GM23338 (cell line): ENCODE data around the gene PPP6R1.

Experiments used
- CREB1 ChIP-seq: fragments of 250-450 bp; sonication (Bioruptor Pico); IDR thresholded peaks from 2 replicates; pipeline ENCODE4 v1.5.0; 2020; ENCODE audit warnings: low read depth, mild to moderate bottlenecking, moderate library complexity
- CTCF ChIP-seq, 2 experiments: fragments of 200-600 bp in 1 of 2; sonication (generic) in 1 of 2; conservative IDR thresholded peaks; 2 replicates each; pipeline versions ENCODE4 v1.5.1 to v1.6.1; 2016 to 2017; ENCODE audit warnings: antibody characterized with exemption in 2 of 2, low read depth in 2 of 2, mild to moderate bottlenecking in 2 of 2, moderate library complexity in 1 of 2
- ETS1 ChIP-seq: IDR thresholded peaks from 2 replicates; pipeline ENCODE4 v1.6.1; 2016; ENCODE audit warnings: antibody characterized with exemption
- EZH2 ChIP-seq: fragments of 200-600 bp; sonication (generic); IDR thresholded peaks from one replicate; pipeline ENCODE4 v1.8.0; 2017; ENCODE audit warnings: antibody characterized with exemption, mild to moderate bottlenecking, low read depth; ENCODE audit not compliant: unreplicated experiment
- EZH2phosphoT487 ChIP-seq: fragments of 200-600 bp; sonication (generic); IDR thresholded peaks from one replicate; pipeline ENCODE4 v1.8.1; 2018; ENCODE audit warnings: antibody characterized with exemption; ENCODE audit not compliant: unreplicated experiment
- JUNB ChIP-seq: IDR thresholded peaks from one replicate; pipeline ENCODE4 v1.6.1; 2016; ENCODE audit warnings: antibody characterized with exemption; ENCODE audit not compliant: unreplicated experiment
- POLR2AphosphoS5 ChIP-seq: IDR thresholded peaks from 2 replicates; pipeline ENCODE4 v1.6.1; 2016; ENCODE audit warnings: antibody characterized with exemption, low read depth
- REST ChIP-seq: IDR thresholded peaks from one replicate; pipeline ENCODE4 v1.6.1; 2018; ENCODE audit warnings: antibody characterized with exemption; ENCODE audit not compliant: unreplicated experiment
- STAT1 ChIP-seq: IDR thresholded peaks from one replicate; pipeline ENCODE4 v1.6.1; 2016; ENCODE audit warnings: antibody characterized with exemption; ENCODE audit not compliant: unreplicated experiment
- ZNF114 ChIP-seq: fragments of 250-450 bp; sonication (Bioruptor Pico); IDR thresholded peaks from 2 replicates; pipeline ENCODE4 v1.5.0; 2020; ENCODE audit warnings: mild to moderate bottlenecking, moderate library complexity
- ZNF331 ChIP-seq: fragments of 250-450 bp; sonication (Bioruptor Pico); IDR thresholded peaks from 2 replicates; pipeline ENCODE4 v1.5.0; 2020; ENCODE audit warnings: low read depth, mild to moderate bottlenecking, moderate library complexity

- TF ChIP-seq CTCF (conservative IDR thresholded peaks at IDR 0.05; ENCODE audit: low read depth in 2 of 2) (no peak), EZH2phosphoT487 (no peak), JUNB (no peak), EZH2 (no peak), REST (no peak), ETS1 (no peak), POLR2AphosphoS5 (no peak), ZNF331 (CRISPR knock-in tag) (no peak), ZNF114 (CRISPR knock-in tag) (no peak), STAT1 (no peak), CREB1 (CRISPR knock-in tag) (no peak)
These were observed 49.5 kb upstream of the PPP6R1 start for GRCh38 chr19:55308281-55308680.
